SK-N-SH (cell line): ENCODE data around the gene SMURF1.

ENCODE experiments used
- CTCF ChIP-seq: fragments of 200-600 bp; sonication (generic); IDR thresholded peaks from 2 replicates; pipeline ENCODE4 v1.6.1; 2017; ENCODE audit warnings: antibody characterized with exemption, mild to moderate bottlenecking, moderate library complexity
- FOXM1 ChIP-seq: IDR thresholded peaks from 2 replicates; pipeline ENCODE4 v1.4.0; 2012; ENCODE audit warnings: low read depth, mild to moderate bottlenecking
- GABPA ChIP-seq: IDR thresholded peaks from 2 replicates; pipeline ENCODE4 v1.4.0; 2012; ENCODE audit warnings: low read depth, mild to moderate bottlenecking
- MAX ChIP-seq: IDR thresholded peaks from 2 replicates; pipeline ENCODE4 v1.4.0; 2012; ENCODE audit warnings: low read depth
- POLR2AphosphoS5 ChIP-seq: IDR thresholded peaks from 2 replicates; pipeline ENCODE4 v1.6.1; 2012; ENCODE audit warnings: low read depth, low read length
- RAD21 ChIP-seq: IDR thresholded peaks from 2 replicates; pipeline ENCODE4 v1.6.1; 2012; ENCODE audit warnings: mild to moderate bottlenecking, low read length
- REST ChIP-seq: IDR thresholded peaks from 2 replicates; pipeline ENCODE4 v1.6.1; 2012; ENCODE audit warnings: mild to moderate bottlenecking, low read depth, low read length, moderate library complexity
- TAF1 ChIP-seq: IDR thresholded peaks from 2 replicates; pipeline ENCODE4 v1.6.1; 2012; ENCODE audit warnings: low read depth, mild to moderate bottlenecking, low read length, moderate library complexity, borderline replicate concordance
- TEAD4 ChIP-seq: IDR thresholded peaks from 2 replicates; pipeline ENCODE4 v1.4.0; 2012; ENCODE audit warnings: mild to moderate bottlenecking, borderline replicate concordance; ENCODE audit not compliant: insufficient read depth
- TF ChIP-seq, protein P1 (sequence below): IDR thresholded peaks from 2 replicates; pipeline ENCODE4 v1.4.0; 2012; ENCODE audit warnings: low read depth, borderline replicate concordance
- TF ChIP-seq, protein P2 (sequence below): IDR thresholded peaks from 2 replicates; pipeline ENCODE4 v1.4.0; 2012; ENCODE audit warnings: low read depth, borderline replicate concordance

- no peak for TF ChIP-seq POLR2AphosphoS5
- no peak for TF ChIP-seq CTCF
- TF ChIP-seq, protein P1, sequence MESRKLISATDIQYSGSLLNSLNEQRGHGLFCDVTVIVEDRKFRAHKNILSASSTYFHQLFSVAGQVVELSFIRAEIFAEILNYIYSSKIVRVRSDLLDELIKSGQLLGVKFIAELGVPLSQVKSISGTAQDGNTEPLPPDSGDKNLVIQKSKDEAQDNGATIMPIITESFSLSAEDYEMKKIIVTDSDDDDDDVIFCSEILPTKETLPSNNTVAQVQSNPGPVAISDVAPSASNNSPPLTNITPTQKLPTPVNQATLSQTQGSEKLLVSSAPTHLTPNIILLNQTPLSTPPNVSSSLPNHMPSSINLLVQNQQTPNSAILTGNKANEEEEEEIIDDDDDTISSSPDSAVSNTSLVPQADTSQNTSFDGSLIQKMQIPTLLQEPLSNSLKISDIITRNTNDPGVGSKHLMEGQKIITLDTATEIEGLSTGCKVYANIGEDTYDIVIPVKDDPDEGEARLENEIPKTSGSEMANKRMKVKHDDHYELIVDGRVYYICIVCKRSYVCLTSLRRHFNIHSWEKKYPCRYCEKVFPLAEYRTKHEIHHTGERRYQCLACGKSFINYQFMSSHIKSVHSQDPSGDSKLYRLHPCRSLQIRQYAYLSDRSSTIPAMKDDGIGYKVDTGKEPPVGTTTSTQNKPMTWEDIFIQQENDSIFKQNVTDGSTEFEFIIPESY: no peak
- no peak for TF ChIP-seq GABPA
- TF ChIP-seq REST: no peak
- TF ChIP-seq, protein P2, sequence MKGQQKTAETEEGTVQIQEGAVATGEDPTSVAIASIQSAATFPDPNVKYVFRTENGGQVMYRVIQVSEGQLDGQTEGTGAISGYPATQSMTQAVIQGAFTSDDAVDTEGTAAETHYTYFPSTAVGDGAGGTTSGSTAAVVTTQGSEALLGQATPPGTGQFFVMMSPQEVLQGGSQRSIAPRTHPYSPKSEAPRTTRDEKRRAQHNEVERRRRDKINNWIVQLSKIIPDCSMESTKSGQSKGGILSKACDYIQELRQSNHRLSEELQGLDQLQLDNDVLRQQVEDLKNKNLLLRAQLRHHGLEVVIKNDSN: no peak
- TF ChIP-seq TEAD4: no peak
- TF ChIP-seq TAF1: no peak
- TF ChIP-seq FOXM1: no peak
- no peak for TF ChIP-seq RAD21
- no peak for TF ChIP-seq MAX
These were observed 984 bp downstream of the SMURF1 start for GRCh38 chr7:99142727-99143520.
